Hepatic stellate cell (primary cell): ENCODE results near the gene ATG4D.

Source experiments
- DNase-seq: peaks from one replicate; pipeline ENCODE4 v3.0.0; 2011; ENCODE audit warnings: low spot score

Gene ATG4D

GRCh38 chr19:10580979-10581631 is 37.4 kb downstream of the ATG4D start:
- peak; percentile 83 for DNase-seq

DNA sequence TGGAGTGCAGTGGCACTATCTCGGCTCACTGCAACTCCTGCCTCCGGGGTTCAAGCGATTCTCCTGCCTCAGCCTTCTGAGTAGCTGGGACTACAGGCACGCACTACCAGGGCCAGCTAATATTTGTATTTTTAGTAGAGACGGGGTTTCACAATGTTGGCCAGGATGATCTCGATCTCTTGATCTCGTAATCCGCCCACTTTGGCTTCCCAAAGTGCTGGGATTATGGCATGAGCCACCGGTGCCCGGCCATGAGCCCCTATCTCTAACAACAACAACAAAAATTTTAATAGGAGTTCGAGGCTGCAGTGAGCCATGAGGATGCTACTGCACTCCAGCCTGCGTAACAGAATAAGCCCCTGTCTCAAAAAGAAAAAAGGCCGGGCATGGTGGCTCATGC is 38.4 kb downstream of the ATG4D start:
- DNase-seq, result no peak

- DNase-seq, result no peak
Measured at GRCh38 chr19:10583036-10583776, 39.5 kb downstream of the ATG4D start.

- no peak for DNase-seq
Measured at GRCh38 chr19:10586396-10586795, 42.7 kb downstream of the ATG4D start.

GRCh38 chr19:10587022-10587838 is 43.5 kb downstream of the ATG4D start, which contains the start of gene AP1M2:
AP1M2 (minus strand) TSS chr19:10587312; CDS start chr19:10587231, 81 bp downstream.
- DNase-seq, result no peak

DNA sequence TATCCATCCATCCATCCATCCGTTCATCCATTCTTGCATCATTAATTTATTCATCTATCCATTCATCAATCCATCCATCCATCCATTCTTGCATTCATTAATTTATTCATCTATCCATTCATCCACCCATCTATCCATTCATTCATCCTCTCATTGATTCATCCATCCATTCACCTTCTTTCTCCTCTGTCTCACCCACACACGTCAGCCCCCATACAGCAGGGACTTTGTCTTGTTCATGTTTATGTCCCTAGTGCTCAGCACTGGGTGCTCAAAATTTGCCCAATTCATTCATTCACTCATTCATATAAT is 44.1 kb downstream of the ATG4D start:
- no peak for DNase-seq

DNA sequence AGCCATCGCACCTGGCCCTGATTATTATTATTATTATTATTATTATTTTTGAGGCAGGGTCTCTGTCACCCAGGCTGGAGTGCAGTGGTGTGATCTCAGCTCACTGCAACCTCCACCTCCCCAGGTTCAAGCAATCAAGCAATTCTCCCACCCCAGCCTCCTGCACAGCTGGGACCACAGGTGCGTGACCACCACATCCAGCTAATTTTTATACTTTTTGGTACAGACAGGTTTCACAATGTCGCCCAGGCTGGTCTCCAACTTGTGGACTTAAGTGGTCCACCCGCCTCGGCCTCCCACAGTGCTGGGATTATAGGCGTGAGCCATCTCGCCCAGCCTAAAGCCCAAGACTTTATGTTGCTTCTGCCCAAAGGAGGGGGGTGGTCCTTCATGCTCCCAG is 49.4 kb downstream of the ATG4D start:
- no peak for DNase-seq

DNA sequence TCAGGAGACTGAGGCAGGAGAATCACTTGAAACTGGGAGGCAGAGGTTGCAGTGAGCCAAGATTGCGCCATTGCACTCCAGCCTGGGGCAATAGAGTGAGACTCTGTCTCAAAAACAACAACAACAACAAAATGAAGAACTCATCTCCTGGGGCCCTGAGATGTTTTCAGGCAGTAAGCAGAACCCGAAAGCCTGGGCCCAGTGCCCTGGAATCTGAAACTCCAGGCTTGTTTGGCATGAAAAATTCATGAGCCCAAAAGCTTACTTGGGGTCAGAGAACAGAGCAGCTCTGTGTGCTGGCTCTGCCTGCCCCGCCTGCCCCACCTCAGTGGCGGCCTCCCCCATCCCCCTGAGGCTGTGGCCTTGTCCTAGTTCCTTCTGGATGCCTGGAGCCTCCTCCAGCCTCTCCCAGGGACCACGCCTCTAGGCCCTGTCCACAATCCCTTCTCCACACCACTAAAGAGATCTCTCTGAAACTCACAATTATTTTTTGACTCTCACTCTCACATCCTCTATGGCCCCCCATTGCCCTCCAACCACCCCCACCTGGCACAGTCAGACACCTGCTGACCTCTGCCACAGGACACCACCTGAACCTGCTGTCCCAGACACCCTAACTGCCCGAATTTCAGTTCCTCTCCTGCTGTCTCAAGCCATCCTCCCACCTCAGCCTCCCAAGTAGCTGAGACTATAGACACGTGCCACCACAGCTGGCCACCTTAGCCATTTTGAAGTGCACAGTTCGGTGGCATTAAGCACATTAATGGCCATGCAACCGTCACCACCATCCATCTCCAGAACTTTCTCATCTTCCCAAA is 50.3 kb downstream of the ATG4D start:
- DNase-seq, result no peak

- no peak for DNase-seq
Measured at GRCh38 chr19:10600149-10600548, 56.4 kb downstream of the ATG4D start.

- no peak for DNase-seq
Measured at GRCh38 chr19:10601999-10602329, 58.3 kb downstream of the ATG4D start.

GRCh38 chr19:10602330-10603083 is 58.8 kb downstream of the ATG4D start:
- peak; percentile 95 for DNase-seq
